GM12878 (cell line): Measurements from ENCODE around the gene SEMA5A. TPM values are rescaled to one million over a fixed set of nuclear protein-coding genes. Genes with fewer than 3 reads are reported as not detected.

Experiments
- ATF3 ChIP-seq: IDR thresholded peaks from 2 replicates; pipeline ENCODE4 v1.6.1; 2011; ENCODE audit warnings: low read depth, mild to moderate bottlenecking, low read length, moderate library complexity, borderline replicate concordance; ENCODE audit errors: extremely low read depth
- E2F8 ChIP-seq: fragments of 450-650 bp; IDR thresholded peaks from 2 replicates; pipeline ENCODE4 v1.6.1; 2018; ENCODE audit warnings: mild to moderate bottlenecking, low read depth, moderate library complexity; ENCODE audit not compliant: partially characterized antibody
- EGR1 ChIP-seq, 2 experiments: IDR thresholded peaks; 1 replicate in 1 of 2; 2 replicates in 1 of 2; pipeline ENCODE4 v1.6.1; 2011 to 2012; ENCODE audit warnings: low read depth in 2 of 2, low read length in 2 of 2, borderline replicate concordance in 1 of 2, mild to moderate bottlenecking in 1 of 2, moderate library complexity in 1 of 2
- EP300 ChIP-seq, 2 experiments: fragments of 150-350 bp in 1 of 2; IDR thresholded peaks; 2 replicates each; pipeline ENCODE4 v1.6.1; 2011 to 2012; ENCODE audit warnings: low read depth in 2 of 2, low read length in 2 of 2, borderline replicate concordance in 1 of 2, improper control_type of control experiment in 1 of 2, inconsistent platforms in 1 of 2; ENCODE audit not compliant: control insufficient read depth in 1 of 2
- KDM1A ChIP-seq: fragments of 200-600 bp; sonication (generic); IDR thresholded peaks from 2 replicates; pipeline ENCODE4 v1.6.1; 2016; ENCODE audit warnings: borderline replicate concordance
- LARP7 ChIP-seq: fragments of 450-650 bp; IDR thresholded peaks from 2 replicates; pipeline ENCODE4 v1.6.1; 2017; ENCODE audit warnings: mild to moderate bottlenecking
- SMAD5 ChIP-seq: IDR thresholded peaks from 2 replicates; pipeline ENCODE4 v1.6.1; 2016; ENCODE audit warnings: antibody characterized with exemption, low read depth
- ZBTB11 ChIP-seq: fragments of 450-650 bp; formaldehyde crosslinking; IDR thresholded peaks from 2 replicates; pipeline ENCODE4 v1.5.0; 2022; ENCODE audit warnings: mild to moderate bottlenecking, missing genetic modification characterization
- polyA plus RNA-seq, 11 experiments: library from polyadenylated mRNA; depleted of rRNA in 4 of 11; unstranded in 6 of 11; stranded (reverse) in 5 of 11; fragments of >200 nt; fragmentation: Nextera tagmentation in 4 of 11; fragmentation: Illumina TruSeq in 1 of 11; extraction: Ambion mirVana in 4 of 11; extraction: Trizol in 1 of 11; gene quantifications; 1 replicate in 1 of 11; 2 replicates in 10 of 11; pipeline versions ENCODE4 v1.2.1 to v1.2.3, GENCODE V29; 2011 to 2016; ENCODE audit warnings: inconsistent platforms in 2 of 11, missing spikeins in 2 of 11, low read depth in 1 of 11
- total RNA-seq, 4 experiments: library from RNA; depleted of rRNA in 3 of 4; stranded (reverse); fragments of >200 nt in 3 of 4; fragmentation: Illumina TruSeq in 1 of 4; extraction: Trizol in 1 of 4; gene quantifications; 2 replicates each; pipeline versions ENCODE4 v1.2.1 to v1.2.3, GENCODE V29; 2013 to 2021

Gene SEMA5A
- total and polyA plus RNA-seq, 10 of the 15 experiments (the other 5 are each of a cell fraction or from before 2014, with no cell fraction given) = 0.03 to 2.4 (median 0.09) TPM; not detected in 1

GRCh38 chr5:9350301-9350797 lies 195.5 kb downstream of the SEMA5A start (continued):
- TF ChIP-seq EGR1 (IDR thresholded peaks at IDR 0.05; ENCODE audit: borderline replicate concordance in 1 of 2, low read depth in 2 of 2, low read length in 2 of 2) (no peak), KDM1A (no peak), EP300 (IDR thresholded peaks at IDR 0.05; ENCODE audit: borderline replicate concordance in 1 of 2, control insufficient read depth in 1 of 2, low read depth in 2 of 2, low read length in 2 of 2) (no peak), ATF3 (no peak), E2F8 (no peak), ZBTB11 (CRISPR knock-in tag) (no peak), SMAD5 (no peak), LARP7 (no peak)
- TF ChIP-seq, all 136 proteins: peak for 0
